NCI-H1930 (cell line): ENCODE results near the gene ARPC4.
"Not testable (repeated sequence)": the region's sequence is repeated elsewhere in the genome, so short reads cannot be mapped to it uniquely, and the experiment has no call there.

Experiments used
- DNase-seq, 2 experiments: peaks; one replicate each; lab custom pipeline; 2025; lab: John Stamatoyannopoulos, UW

ARPC4 gene

GRCh38 chr3:9820946-9821345, 28.1 kb downstream of the ARPC4 start:
- DNase-seq = no peak

GRCh38 chr3:9825451-9826040, 32.7 kb downstream of the ARPC4 start:
- no peak for DNase-seq

GRCh38 chr3:9826815-9827573, 34.1 kb downstream of the ARPC4 start:
- no peak for DNase-seq

GRCh38 chr3:9828801-9829755, 36.2 kb downstream of the ARPC4 start:
- DNase-seq = no peak

GRCh38 chr3:9831253-9831652, 38.4 kb downstream of the ARPC4 start:
- no peak for DNase-seq

GRCh38 chr3:9833078-9833477, 40.2 kb downstream of the ARPC4 start:
- DNase-seq = no peak

- no peak for DNase-seq
These were observed 41.9 kb downstream of the ARPC4 start for GRCh38 chr3:9834520-9835380.

GRCh38 chr3:9837701-9838582, 45.1 kb downstream of the ARPC4 start:
- no peak for DNase-seq

- DNase-seq = no peak
These were observed 46.0 kb downstream of the ARPC4 start for GRCh38 chr3:9838856-9839255.

- DNase-seq = no peak
These were observed 48.1 kb downstream of the ARPC4 start for GRCh38 chr3:9841015-9841414.

GRCh38 chr3:9843715-9844438, 51.0 kb downstream of the ARPC4 start, which contains the start of gene RPUSD3:
Gene RPUSD3 (minus strand): TSS chr3:9844008. CDS start chr3:9843990, 18 bp downstream.
- DNase-seq = peak; percentile 56 to 90

- DNase-seq = no peak
These were observed 53.3 kb downstream of the ARPC4 start for GRCh38 chr3:9846231-9846630.

GRCh38 chr3:9846931-9847488, 54.1 kb downstream of the ARPC4 start:
- DNase-seq = no peak

- not testable (repeated sequence) for DNase-seq
These were observed 55.0 kb downstream of the ARPC4 start for GRCh38 chr3:9847870-9848269.

- DNase-seq = not testable (repeated sequence)
These were observed 56.0 kb downstream of the ARPC4 start for GRCh38 chr3:9848860-9849259.

- DNase-seq = not testable (repeated sequence)
These were observed 58.5 kb downstream of the ARPC4 start for GRCh38 chr3:9851383-9851782.

- DNase-seq = not testable (repeated sequence)
These were observed 59.0 kb downstream of the ARPC4 start for GRCh38 chr3:9851926-9852325.

GRCh38 chr3:9852528-9852927, 59.6 kb downstream of the ARPC4 start:
- no peak for DNase-seq

GRCh38 chr3:9854291-9854940, 61.5 kb downstream of the ARPC4 start:
- DNase-seq = not testable (repeated sequence)
